ENCODE results near the gene DAB1. TPM values are rescaled to one million over a fixed set of nuclear protein-coding genes. Genes with fewer than 3 reads are reported as not detected.

The DAB1 gene
- total RNA-seq, 1 donor from 2014 or later, result not detected

DNA sequence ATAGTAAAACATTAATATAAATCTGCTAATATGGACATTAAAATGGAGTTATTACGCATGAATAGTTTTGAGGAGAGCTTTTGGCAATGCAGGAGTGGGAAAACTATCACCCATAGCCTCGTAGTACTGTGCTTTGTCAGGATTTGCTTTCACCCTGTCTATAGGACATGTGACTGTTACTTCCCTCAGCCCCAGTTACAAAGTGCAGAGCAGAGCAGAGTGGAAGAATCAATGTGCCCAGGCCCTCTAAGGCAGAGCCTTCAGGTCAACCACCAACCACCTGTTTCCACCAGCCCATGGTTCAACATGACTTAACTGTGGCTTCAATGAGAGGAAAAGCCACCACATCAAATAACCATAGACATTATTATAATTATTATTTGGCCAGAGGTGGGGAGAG is 389.1 kb downstream of the DAB1 start:
- DNase-seq (ENCODE audit: low read depth), result no peak
- TF ChIP-seq, protein P1, sequence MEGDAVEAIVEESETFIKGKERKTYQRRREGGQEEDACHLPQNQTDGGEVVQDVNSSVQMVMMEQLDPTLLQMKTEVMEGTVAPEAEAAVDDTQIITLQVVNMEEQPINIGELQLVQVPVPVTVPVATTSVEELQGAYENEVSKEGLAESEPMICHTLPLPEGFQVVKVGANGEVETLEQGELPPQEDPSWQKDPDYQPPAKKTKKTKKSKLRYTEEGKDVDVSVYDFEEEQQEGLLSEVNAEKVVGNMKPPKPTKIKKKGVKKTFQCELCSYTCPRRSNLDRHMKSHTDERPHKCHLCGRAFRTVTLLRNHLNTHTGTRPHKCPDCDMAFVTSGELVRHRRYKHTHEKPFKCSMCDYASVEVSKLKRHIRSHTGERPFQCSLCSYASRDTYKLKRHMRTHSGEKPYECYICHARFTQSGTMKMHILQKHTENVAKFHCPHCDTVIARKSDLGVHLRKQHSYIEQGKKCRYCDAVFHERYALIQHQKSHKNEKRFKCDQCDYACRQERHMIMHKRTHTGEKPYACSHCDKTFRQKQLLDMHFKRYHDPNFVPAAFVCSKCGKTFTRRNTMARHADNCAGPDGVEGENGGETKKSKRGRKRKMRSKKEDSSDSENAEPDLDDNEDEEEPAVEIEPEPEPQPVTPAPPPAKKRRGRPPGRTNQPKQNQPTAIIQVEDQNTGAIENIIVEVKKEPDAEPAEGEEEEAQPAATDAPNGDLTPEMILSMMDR (conservative IDR thresholded peaks at IDR 0.05; ENCODE audit: low read depth, low read length), result no peak
- H3K4me3 ChIP-seq (ENCODE audit: low read depth, low read length), result no peak overlapping the region

DNA sequence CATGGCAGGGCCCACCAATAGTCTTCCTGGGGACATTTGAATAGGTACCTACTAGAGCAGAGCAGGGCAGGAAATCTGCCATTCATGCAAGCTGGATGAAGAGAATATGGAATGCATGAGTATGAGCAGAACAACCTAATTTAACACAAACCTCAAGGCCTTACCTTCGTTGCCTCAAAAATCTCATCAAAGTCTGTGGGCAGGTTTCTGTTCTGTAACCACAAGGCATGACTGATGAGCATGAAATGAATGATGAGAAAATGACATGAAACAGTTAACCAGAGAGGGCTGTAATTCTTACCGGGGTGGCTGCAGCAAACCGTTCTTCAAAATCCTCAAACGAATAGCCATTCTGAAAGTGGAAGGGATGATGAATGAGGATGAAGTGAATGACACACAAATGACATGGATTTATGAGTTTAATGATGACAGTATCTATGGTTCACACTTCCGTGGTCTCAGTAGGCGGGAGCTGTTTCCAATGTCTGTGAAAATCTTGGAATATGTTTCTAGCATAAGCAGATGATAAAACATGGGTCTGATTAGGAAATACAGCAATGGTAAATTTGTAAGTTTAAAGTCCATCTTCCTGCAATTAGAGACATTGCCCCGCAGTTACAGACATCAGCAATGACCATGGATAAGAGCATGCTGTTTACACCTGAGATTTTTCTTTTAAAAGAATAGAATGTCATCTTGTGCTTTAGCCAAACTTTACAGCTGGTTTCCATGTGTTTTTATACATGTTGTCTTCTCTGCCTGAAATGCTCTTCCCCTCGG is 390.4 kb downstream of the DAB1 start:
- TF ChIP-seq, protein P1 (conservative IDR thresholded peaks at IDR 0.05; ENCODE audit: low read depth, low read length), result no peak
- H3K4me3 ChIP-seq (ENCODE audit: low read depth, low read length), result no peak overlapping the region
- DNase-seq (ENCODE audit: low read depth), result no peak

DNA sequence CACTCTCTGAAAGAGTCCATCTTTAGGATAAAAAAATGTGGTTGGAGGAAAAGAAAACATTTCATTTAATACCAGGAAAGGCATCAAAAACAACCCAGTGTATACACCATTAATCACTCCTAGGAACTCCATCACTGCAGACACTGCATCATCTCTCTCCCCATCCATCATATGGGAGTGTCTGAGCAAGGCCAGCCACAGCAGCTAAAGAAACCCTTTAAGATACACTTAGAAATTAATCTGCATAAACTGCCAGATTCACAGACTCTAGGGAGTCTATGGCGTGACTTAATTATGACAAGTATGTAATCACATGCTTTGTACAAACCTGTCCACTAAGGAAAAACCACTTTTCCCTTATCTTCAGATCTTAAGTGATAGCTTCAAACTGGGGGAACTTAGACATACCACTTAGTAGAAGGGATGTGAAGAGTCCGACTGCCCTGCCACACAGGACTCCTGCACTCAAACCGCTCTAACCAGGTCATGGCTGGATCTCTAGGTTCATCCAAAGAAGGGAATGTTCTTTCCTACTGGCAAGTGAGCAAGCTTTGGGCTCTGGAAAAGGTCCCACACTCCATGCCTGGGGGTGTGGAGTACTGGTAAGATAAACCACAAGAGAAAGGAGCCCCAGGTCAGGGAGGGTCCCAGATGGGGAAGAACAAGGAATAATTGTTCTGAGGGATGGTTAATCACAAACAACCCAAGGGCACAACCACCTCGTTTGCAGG is 397.1 kb downstream of the DAB1 start:
- no peak overlapping the region for H3K4me3 ChIP-seq (ENCODE audit: low read depth, low read length)
- TF ChIP-seq, protein P1 (conservative IDR thresholded peaks at IDR 0.05; ENCODE audit: low read depth, low read length), result no peak
- DNase-seq (ENCODE audit: low read depth), result no peak

DNA sequence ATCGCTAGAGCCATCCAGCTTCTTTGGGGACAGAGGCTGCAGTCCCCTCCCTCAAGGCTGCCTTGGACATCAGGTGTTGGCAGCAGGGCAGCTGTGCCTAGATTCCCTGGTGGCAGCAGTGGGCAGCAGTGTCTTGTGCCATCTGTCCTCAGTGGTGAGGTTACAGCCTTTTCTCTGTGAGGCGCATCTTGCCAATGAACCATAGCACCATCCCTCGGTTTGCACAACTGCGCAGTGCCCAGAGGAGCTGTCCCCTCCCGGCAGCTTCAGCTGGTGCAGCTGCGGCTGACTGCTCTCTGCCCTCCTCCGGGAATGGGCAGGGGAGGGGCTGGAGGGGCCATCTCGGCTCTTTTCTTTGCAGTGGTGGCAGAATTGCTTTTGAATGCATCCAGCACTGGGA is 399.0 kb downstream of the DAB1 start:
- peak; percentile 16 for DNase-seq (ENCODE audit: low read depth)
- TF ChIP-seq, protein P1 (conservative IDR thresholded peaks at IDR 0.05; ENCODE audit: low read depth, low read length), result peak; percentile 52
- H3K4me3 ChIP-seq (ENCODE audit: low read depth, low read length), result no peak overlapping the region

DNA sequence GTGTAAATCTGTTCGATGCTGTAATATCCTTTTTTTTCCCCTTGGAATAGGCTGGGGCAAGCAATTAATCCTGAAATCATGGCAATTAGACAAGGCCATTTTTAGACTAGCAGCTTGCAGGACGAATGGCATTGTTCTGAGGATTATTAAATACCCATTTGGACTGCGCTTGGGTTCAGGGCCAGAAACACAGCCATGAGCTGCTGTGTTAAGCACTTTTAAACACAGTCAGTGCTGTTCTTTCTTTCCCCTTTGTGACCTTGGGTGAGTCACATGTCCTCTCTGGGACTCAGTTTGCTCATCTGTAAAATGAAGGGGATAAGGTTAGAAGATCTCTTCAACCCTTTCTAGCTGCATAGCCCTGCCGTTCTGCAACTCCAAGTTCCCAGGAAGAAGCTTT is 399.4 kb downstream of the DAB1 start:
- TF ChIP-seq, protein P1 (conservative IDR thresholded peaks at IDR 0.05; ENCODE audit: low read depth, low read length), result no peak
- no peak for DNase-seq (ENCODE audit: low read depth)

DNA sequence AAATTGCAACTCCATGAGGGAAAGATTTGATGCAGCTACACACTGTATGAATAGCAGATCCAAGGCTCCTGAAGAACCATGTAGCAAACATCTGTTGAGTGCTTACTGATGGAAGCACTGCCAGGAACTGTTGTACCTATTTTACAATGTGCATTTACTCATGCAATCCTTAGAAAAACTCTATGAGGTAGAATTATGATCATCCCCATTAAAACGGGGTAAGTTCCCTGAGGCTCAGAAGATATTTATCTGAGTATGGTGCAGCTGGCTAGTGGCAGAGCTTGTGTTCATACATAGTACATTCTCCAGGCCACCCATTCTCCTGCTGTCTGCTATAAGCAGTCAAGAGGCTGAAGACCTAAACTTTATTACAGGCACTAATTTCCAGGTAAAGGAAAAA is 403.6 kb downstream of the DAB1 start:
- TF ChIP-seq, protein P1 (conservative IDR thresholded peaks at IDR 0.05; ENCODE audit: low read depth, low read length), result no peak
- H3K4me3 ChIP-seq (ENCODE audit: low read depth, low read length), result no peak overlapping the region
- no peak for DNase-seq (ENCODE audit: low read depth)

More for the DNA sequence above, 399.4 kb downstream of the DAB1 start:
- H3K4me3 ChIP-seq (ENCODE audit: low read depth, low read length), result no peak overlapping the region

All from epithelial cell of proximal tubule (primary cell).